Uterus (tissue), 2 donors: ENCODE measurements around the gene CTSC.

ENCODE experiments used
- POLR2A ChIP-seq, 2 donors: fragments of 450-650 bp; IDR thresholded peaks; one replicate each; pipeline ENCODE4 v1.6.1; 2016; ENCODE audit warnings: antibody characterized with exemption in 2 of 2, mild to moderate bottlenecking in 1 of 2, moderate library complexity in 1 of 2
- TF ChIP-seq, protein P1 (sequence below), 4 experiments: fragments of 200-600 bp in 2 of 4; fragments of 450-650 bp in 2 of 4; sonication (generic) in 2 of 4; IDR thresholded peaks; one replicate each; pipeline ENCODE4 v1.5.1; 2016 to 2019; ENCODE audit warnings: antibody characterized with exemption in 4 of 4, mild to moderate bottlenecking in 2 of 4, moderate library complexity in 1 of 4

DNA sequence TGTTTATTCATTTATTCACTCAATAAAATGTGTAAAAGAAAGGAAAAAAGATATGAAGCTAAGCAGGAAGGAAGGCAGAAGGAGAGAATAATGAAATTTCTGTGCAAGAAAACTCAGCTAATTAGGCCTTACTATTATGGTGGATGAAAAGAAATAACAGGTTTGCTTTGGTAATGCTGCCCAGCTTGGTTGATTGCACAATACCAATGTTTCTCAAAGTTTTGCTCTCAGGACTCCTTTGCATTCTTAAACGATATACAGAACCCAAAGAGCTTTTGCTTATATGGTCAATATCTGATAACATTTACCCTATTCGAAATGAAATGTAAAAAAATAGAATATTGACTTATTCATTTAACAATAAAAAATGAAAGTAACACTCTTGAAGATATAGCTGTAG is 7.3 kb upstream of the CTSC start:
- no peak for TF ChIP-seq POLR2A (IDR thresholded peaks at IDR 0.05)
- TF ChIP-seq, protein P1, sequence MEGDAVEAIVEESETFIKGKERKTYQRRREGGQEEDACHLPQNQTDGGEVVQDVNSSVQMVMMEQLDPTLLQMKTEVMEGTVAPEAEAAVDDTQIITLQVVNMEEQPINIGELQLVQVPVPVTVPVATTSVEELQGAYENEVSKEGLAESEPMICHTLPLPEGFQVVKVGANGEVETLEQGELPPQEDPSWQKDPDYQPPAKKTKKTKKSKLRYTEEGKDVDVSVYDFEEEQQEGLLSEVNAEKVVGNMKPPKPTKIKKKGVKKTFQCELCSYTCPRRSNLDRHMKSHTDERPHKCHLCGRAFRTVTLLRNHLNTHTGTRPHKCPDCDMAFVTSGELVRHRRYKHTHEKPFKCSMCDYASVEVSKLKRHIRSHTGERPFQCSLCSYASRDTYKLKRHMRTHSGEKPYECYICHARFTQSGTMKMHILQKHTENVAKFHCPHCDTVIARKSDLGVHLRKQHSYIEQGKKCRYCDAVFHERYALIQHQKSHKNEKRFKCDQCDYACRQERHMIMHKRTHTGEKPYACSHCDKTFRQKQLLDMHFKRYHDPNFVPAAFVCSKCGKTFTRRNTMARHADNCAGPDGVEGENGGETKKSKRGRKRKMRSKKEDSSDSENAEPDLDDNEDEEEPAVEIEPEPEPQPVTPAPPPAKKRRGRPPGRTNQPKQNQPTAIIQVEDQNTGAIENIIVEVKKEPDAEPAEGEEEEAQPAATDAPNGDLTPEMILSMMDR (IDR thresholded peaks at IDR 0.05): no peak
